Measurements from ENCODE around the gene RAB10. TPM values are rescaled to one million over a fixed set of nuclear protein-coding genes. Genes with fewer than 3 reads are reported as not detected.

Gene RAB10
- total RNA-seq, result 93.4 and 112 TPM in 2 replicates

GRCh38 chr2:26033818-26034636 is at the start of gene RAB10:
RAB10 (plus strand) TSS chr2:26034084; CDS start chr2:26034609, 525 bp downstream.

GRCh38 chr2:26172871-26173775 is 139.2 kb downstream of the RAB10 start, which contains the start of gene GAREM2:
GAREM2 (plus strand) TSS chr2:26173088; CDS start chr2:26173221, 133 bp downstream.

Small RNA genes within 50 kb of the gene (small RNA-seq; reads per million reads assigned to genes)
- not detected for gene RNU6-942P
- not detected for gene UQCRHP2

Other genes with a start within 250 kb of the RAB10 start
- gene ASXL2, start 155.6 kb upstream of the RAB10 start, total RNA-seq, result 17.0 and 22.1 TPM in 2 replicates
- gene KIF3C, start 51.6 kb upstream of the RAB10 start, total RNA-seq, result 19.1 and 23.2 TPM in 2 replicates
- gene GAREM2, start 139.0 kb downstream of the RAB10 start, total RNA-seq, result 1.5 and 7.2 TPM in 2 replicates
- gene HADHA, start 210.5 kb downstream of the RAB10 start, total RNA-seq, result 162 and 170 TPM in 2 replicates
- gene HADHB, start 210.9 kb downstream of the RAB10 start, total RNA-seq, result 108 and 111 TPM in 2 replicates

Measured in vein endothelial cell (primary cell).